AG04450 (cell line): Measurements from ENCODE around the gene GNAT3. TPM values are rescaled to one million over a fixed set of nuclear protein-coding genes. Genes with fewer than 3 reads are reported as not detected.

Experiments used
- CTCF ChIA-PET: fragments of 300-600, 350-600 bp; formaldehyde crosslinking; extraction: SDS; loops from one replicate; lab custom pipeline; 2022; ENCODE audit warnings: antibody characterized with exemption, inconsistent platforms; lab: Charles Lee
- POLR2A ChIA-PET: fragments of 350-600 bp; formaldehyde crosslinking; extraction: SDS; loops from one replicate; lab custom pipeline; 2021; ENCODE audit warnings: antibody characterized with exemption, inconsistent platforms; lab: Yijun Ruan, JAX
- DNase-seq: peaks from one replicate; pipeline ENCODE4 v3.0.0-alpha.2; 2011; ENCODE audit warnings: low read depth, low spot score
- H3K27ac ChIP-seq: one replicate; pipeline ENCODE4 v1.5.1; 2012; ENCODE audit warnings: low read depth, low read length, control low read depth
- H3K27me3 ChIP-seq: one replicate; pipeline ENCODE4 v1.6.0; 2012; ENCODE audit warnings: low read length; ENCODE audit not compliant: control insufficient read depth, insufficient read depth
- H3K4me3 ChIP-seq: 2 replicates; pipeline ENCODE4 v1.5.1; 2011; ENCODE audit warnings: mild to moderate bottlenecking, low read depth, low read length, control low read depth
- H3K9me3 ChIP-seq: 2 replicates; pipeline ENCODE4 v1.5.1; 2012; ENCODE audit warnings: low read length; ENCODE audit not compliant: control insufficient read depth, insufficient read depth
- polyA plus RNA-seq: library from polyadenylated mRNA; depleted of rRNA; stranded (reverse); fragments of >200 nt; gene quantifications from 2 replicates; pipeline ENCODE4 v1.2.3, GENCODE V29; 2011
- TF ChIP-seq, protein P1 (sequence below): IDR thresholded peaks from 2 replicates; pipeline ENCODE4 v1.5.1; 2011; ENCODE audit warnings: low read depth, low read length, control low read depth, inconsistent platforms

The GNAT3 gene
- polyA plus RNA-seq, 1 experiment: not detected

DNA sequence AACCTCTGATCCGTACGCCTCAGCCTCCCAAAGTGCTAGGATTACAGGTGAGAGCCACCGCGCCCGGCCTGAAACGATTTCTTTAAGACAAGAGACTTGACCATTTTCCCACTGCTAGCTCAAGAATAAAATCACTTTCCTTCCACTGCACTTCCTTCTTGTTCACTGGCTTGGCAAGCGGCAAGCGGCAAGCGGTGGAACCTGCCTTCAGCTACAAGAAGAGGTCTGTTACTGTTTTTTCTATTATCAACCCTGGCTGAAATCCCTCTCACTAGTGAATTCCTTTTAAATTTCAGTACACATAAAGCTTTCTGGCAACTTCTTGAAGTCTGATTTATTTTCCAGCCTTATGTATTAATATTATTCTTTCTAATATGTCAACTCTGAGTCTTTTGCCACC lies 12.8 kb upstream of the GNAT3 start:
- ChIA-PET POLR2A (no interaction called here), CTCF (interaction anchor here (0.7 kb wide), 1 partner anchor 428 kb away, joined by 6 read pairs; no protein-coding TSS in a partner anchor)
- Histone ChIP-seq H3K4me3 (no peak overlapping the region), H3K27me3 (no peaks in the 10 kb centered on the region), H3K27ac (no peak overlapping the region), H3K9me3 (no peaks in the 10 kb centered on the region)
- TF ChIP-seq, protein P1, sequence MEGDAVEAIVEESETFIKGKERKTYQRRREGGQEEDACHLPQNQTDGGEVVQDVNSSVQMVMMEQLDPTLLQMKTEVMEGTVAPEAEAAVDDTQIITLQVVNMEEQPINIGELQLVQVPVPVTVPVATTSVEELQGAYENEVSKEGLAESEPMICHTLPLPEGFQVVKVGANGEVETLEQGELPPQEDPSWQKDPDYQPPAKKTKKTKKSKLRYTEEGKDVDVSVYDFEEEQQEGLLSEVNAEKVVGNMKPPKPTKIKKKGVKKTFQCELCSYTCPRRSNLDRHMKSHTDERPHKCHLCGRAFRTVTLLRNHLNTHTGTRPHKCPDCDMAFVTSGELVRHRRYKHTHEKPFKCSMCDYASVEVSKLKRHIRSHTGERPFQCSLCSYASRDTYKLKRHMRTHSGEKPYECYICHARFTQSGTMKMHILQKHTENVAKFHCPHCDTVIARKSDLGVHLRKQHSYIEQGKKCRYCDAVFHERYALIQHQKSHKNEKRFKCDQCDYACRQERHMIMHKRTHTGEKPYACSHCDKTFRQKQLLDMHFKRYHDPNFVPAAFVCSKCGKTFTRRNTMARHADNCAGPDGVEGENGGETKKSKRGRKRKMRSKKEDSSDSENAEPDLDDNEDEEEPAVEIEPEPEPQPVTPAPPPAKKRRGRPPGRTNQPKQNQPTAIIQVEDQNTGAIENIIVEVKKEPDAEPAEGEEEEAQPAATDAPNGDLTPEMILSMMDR: no peak
- no peak for DNase-seq

GRCh38 chr7:80521809-80522208 lies 9.9 kb upstream of the GNAT3 start:
- ChIA-PET POLR2A (no interaction called here), CTCF (no interaction called here)
- H3K4me3 ChIP-seq: no peak overlapping the region

DNA sequence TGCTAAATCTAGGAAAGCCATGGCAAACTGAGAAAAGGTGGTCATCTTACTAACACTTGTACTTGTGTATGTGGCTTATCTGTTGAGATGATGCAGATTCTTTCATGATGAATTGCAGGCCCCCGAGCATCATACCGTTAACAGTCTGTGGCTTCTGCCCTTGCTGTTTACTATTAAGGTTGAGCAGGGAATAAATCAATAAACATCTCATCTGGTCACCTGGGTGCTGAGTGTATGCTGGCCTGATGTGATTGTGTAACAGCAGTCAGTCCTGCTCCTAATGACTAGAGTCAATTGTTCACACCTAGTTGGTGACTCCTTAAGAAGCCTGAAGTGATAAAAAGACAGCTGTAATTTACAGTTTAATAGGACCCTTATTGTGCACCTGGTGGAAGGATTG lies 8.3 kb upstream of the GNAT3 start:
- no peak overlapping the region for H3K4me3 ChIP-seq
- POLR2A ChIA-PET: no interaction called here
- no peaks in the 10 kb centered on the region for H3K9me3 ChIP-seq
- CTCF ChIA-PET: no interaction called here
- no peaks in the 10 kb centered on the region for H3K27me3 ChIP-seq
- DNase-seq: no peak
- TF ChIP-seq, protein P1: no peak
- no peak overlapping the region for H3K27ac ChIP-seq

More at GRCh38 chr7:80521809-80522208, 9.9 kb upstream of the GNAT3 start:
- DNase-seq: no peak
- TF ChIP-seq, protein P1: no peak
- Histone ChIP-seq H3K9me3 (no peaks in the 10 kb centered on the region), H3K27ac (no peak overlapping the region), H3K27me3 (no peaks in the 10 kb centered on the region)

- DNase-seq: no peak
- no peaks in the 10 kb centered on the region for H3K27me3 ChIP-seq
- H3K27ac ChIP-seq: no peak overlapping the region
- no peak overlapping the region for H3K4me3 ChIP-seq
- H3K9me3 ChIP-seq: no peaks in the 10 kb centered on the region
- ChIA-PET CTCF (interaction anchor here (1.0 kb wide), 1 partner anchor 17 kb away, joined by 3 read pairs; no protein-coding TSS in a partner anchor), POLR2A (no interaction called here)
- TF ChIP-seq, protein P1: no peak
These were observed 5.5 kb upstream of the GNAT3 start for GRCh38 chr7:80517282-80517747.

GRCh38 chr7:80515298-80515697 lies 3.4 kb upstream of the GNAT3 start:
- TF ChIP-seq, protein P1: no peak
- CTCF ChIA-PET: no interaction called here
- POLR2A ChIA-PET: no interaction called here

More at GRCh38 chr7:80515298-80515697, 3.4 kb upstream of the GNAT3 start:
- H3K27ac ChIP-seq: no peak overlapping the region
- no peak overlapping the region for H3K4me3 ChIP-seq
- DNase-seq: no peak
- no peaks in the 10 kb centered on the region for H3K9me3 ChIP-seq
- no peaks in the 10 kb centered on the region for H3K27me3 ChIP-seq
